ENCODE data around the gene FBXO44. TPM values are rescaled to one million over a fixed set of nuclear protein-coding genes. Genes with fewer than 3 reads are reported as not detected.

The FBXO44 gene
- total RNA-seq, 1 experiment from 2014 or later, result 24.5 TPM

GRCh38 chr1:11661103-11661502 lies 6.4 kb downstream of the FBXO44 start:
- H3K36me3 Mint-ChIP-seq (ENCODE audit: insufficient read depth in 1 of 3, low read depth in 3 of 3), result peaks cover 10 to 52% (median 39%) of the 10 kb centered on the region in 3 experiments
- no peaks in the 10 kb centered on the region for H3K79me1 ChIP-seq (ENCODE audit: insufficient read depth, low read depth, low read length, poor library complexity, severe bottlenecking)
- H3K4me2 ChIP-seq (ENCODE audit: insufficient read depth, insufficient read length, low read length), result no peak overlapping the region
- H3K14ac ChIP-seq (ENCODE audit: insufficient read depth, low read length), result no peak overlapping the region; the same call in 1 of the 2 replicates
- H3K27me3 ChIP-seq (ENCODE audit: insufficient read depth, low read length), result no peaks in the 10 kb centered on the region
- no peak overlapping the region for H2AFZ ChIP-seq (ENCODE audit: low read length)
- H3K9me3 ChIP-seq (ENCODE audit: control insufficient read depth, low read depth, low read length), result no peaks in the 10 kb centered on the region
- H3K23ac ChIP-seq (ENCODE audit: insufficient read length, low read depth, low read length), result no peak overlapping the region
- H3K9ac ChIP-seq (ENCODE audit: extremely low read depth, insufficient read length, low read length), result no peak overlapping the region
- H4K20me1 ChIP-seq (ENCODE audit: control insufficient read depth, insufficient read depth, insufficient read length), result no peaks in the 10 kb centered on the region
- H4K91ac ChIP-seq (ENCODE audit: insufficient read length, low read depth, low read length), result no peak overlapping the region
- no peak overlapping the region for H2BK12ac ChIP-seq (ENCODE audit: insufficient read length, low read depth, low read length)
- H3K4me1 Mint-ChIP-seq, result no peaks in the 10 kb centered on the region
- no CpG with 5 or more reads among the region's 17 CpGs for WGBS (ENCODE audit: extremely low coverage, insufficient read length, low lambda C conversion rate)
- no peak overlapping the region; a peak in 1 of 7 replicates for H3K27ac Mint-ChIP-seq
- no peak overlapping the region for H3K4ac ChIP-seq (ENCODE audit: low read depth, low read length)
- no peak for TF ChIP-seq CTCF (conservative IDR thresholded peaks at IDR 0.05)
- H2BK15ac ChIP-seq (ENCODE audit: low read depth, low read length), result no peak overlapping the region
- no peaks in the 10 kb centered on the region for H3K4me1 ChIP-seq (ENCODE audit: insufficient read depth, low read length)
- no peak overlapping the region for H3T11ph ChIP-seq (ENCODE audit: low read length)
- no peak overlapping the region for H3K56ac ChIP-seq (ENCODE audit: insufficient read length, low read depth, low read length)
- peaks cover 21% of the 10 kb centered on the region for H3K27me3 Mint-ChIP-seq (ENCODE audit: low read depth)
- no peak overlapping the region for H3K18ac ChIP-seq (ENCODE audit: insufficient read length, low read depth, low read length)
- no peak overlapping the region for H2AK5ac ChIP-seq (ENCODE audit: insufficient read length, low read length)
- H2BK5ac ChIP-seq (ENCODE audit: insufficient read length, low read length), result no peak overlapping the region
- H3K79me2 ChIP-seq (ENCODE audit: insufficient read depth, low read length), result no peaks in the 10 kb centered on the region
- H3K27ac ChIP-seq (ENCODE audit: insufficient read length, low read depth, low read length), result no peak overlapping the region
- H3K23me2 ChIP-seq (ENCODE audit: insufficient read length, low read depth, low read length, poor library complexity, severe bottlenecking), result no peaks in the 10 kb centered on the region
- no peak overlapping the region for H4K5ac ChIP-seq (ENCODE audit: insufficient read length, low read depth, low read length)
- no peak overlapping the region; a peak in 1 of 5 replicates for H3K4me3 Mint-ChIP-seq
- no peak for DNase-seq
- no peaks in the 10 kb centered on the region for H3K9me3 Mint-ChIP-seq
- H2BK20ac ChIP-seq (ENCODE audit: low read depth, low read length, poor library complexity, severe bottlenecking), result no peak overlapping the region
- no peak overlapping the region for H4K8ac ChIP-seq (replicated peaks; ENCODE audit: insufficient read length, low read depth, low read length)
- H2BK120ac ChIP-seq (ENCODE audit: low read depth, low read length, poor library complexity, severe bottlenecking), result no peak overlapping the region

All from H9 (cell line).